B cell (primary cell): ENCODE data around the gene INSR. TPM values are rescaled to one million over a fixed set of nuclear protein-coding genes. Genes with fewer than 3 reads are reported as not detected.

Experiments used
- ATAC-seq: fragments of 200-7000 bp; cut with Tn5 transposase; one replicate; pipeline ENCODE4 v1.10.0; 2021; ENCODE audit warnings: low read depth, mild to moderate bottlenecking, moderate number of reproducible peaks, moderate library complexity
- CTCF ChIA-PET: fragments of 350-600 bp; sonication (Branson Sonifier 250); formaldehyde crosslinking; loops from one replicate; lab custom pipeline; 2021; ENCODE audit warnings: antibody characterized with exemption, inconsistent platforms; lab: Charles Lee
- POLR2A ChIA-PET: fragments of 350-600 bp; sonication (Branson Sonifier 250); formaldehyde crosslinking; loops from one replicate; lab custom pipeline; 2021; ENCODE audit warnings: antibody characterized with exemption; lab: Charles Lee
- DNase-seq: peaks from one replicate; pipeline ENCODE4 v3.0.0; 2013
- H2AFZ ChIP-seq: 2 replicates; pipeline ENCODE4 v1.6.1; 2012; ENCODE audit warnings: mild to moderate bottlenecking, low read depth, low read length; ENCODE audit not compliant: insufficient read depth, poor library complexity, severe bottlenecking
- H3K27ac ChIP-seq, 2 donors: 1 replicate in 1 of 2; 2 replicates in 1 of 2; pipeline ENCODE4 v1.5.1; 2012 to 2013; ENCODE audit warnings: low read length in 2 of 2, mild to moderate bottlenecking in 2 of 2, moderate library complexity in 1 of 2
- H3K27me3 ChIP-seq, 4 experiments: fragments of 200-600 bp in 1 of 4; sonication (generic) in 1 of 4; replicated peaks in 1 of 4; 1 replicate in 2 of 4; 2 replicates in 2 of 4; pipeline versions ENCODE4 v1.6.1 to v1.7.0; 2013 to 2016; ENCODE audit warnings: low read length in 3 of 4, mild to moderate bottlenecking in 2 of 4, mixed read lengths in 1 of 4, moderate library complexity in 1 of 4; ENCODE audit not compliant: insufficient read depth in 4 of 4, control insufficient read depth in 3 of 4; ENCODE audit errors: control extremely low read depth in 1 of 4
- H3K36me3 ChIP-seq, 2 experiments: replicated peaks in 1 of 2; 1 replicate in 1 of 2; 2 replicates in 1 of 2; pipeline versions ENCODE4 v1.6.1 to v1.7.1; 2013; ENCODE audit warnings: low read length in 1 of 2; ENCODE audit not compliant: insufficient read depth in 2 of 2, control insufficient read depth in 1 of 2; ENCODE audit errors: control extremely low read depth in 1 of 2, extremely low read depth in 1 of 2
- H3K4me1 ChIP-seq, 2 donors: fragments of 200-600 bp in 1 of 2; sonication (generic) in 1 of 2; 1 replicate in 1 of 2; 2 replicates in 1 of 2; pipeline versions ENCODE4 v1.5.1 to v1.6.1; 2013 to 2017; ENCODE audit warnings: low read length in 2 of 2; ENCODE audit not compliant: control insufficient read depth in 2 of 2, insufficient read depth in 2 of 2
- H3K4me2 ChIP-seq: replicated peaks from 2 replicates; pipeline ENCODE3; 2012; ENCODE audit warnings: mild to moderate bottlenecking, low read depth, low read length; ENCODE audit not compliant: poor library complexity, severe bottlenecking
- H3K4me3 ChIP-seq, 5 experiments: fragments of 200-600 bp in 1 of 5; sonication (generic) in 1 of 5; 1 replicate in 3 of 5; 2 replicates in 2 of 5; pipeline versions ENCODE4 v1.5.1 to v1.7.0; 2011 to 2016; ENCODE audit warnings: low read length in 4 of 5, mild to moderate bottlenecking in 4 of 5, low read depth in 2 of 5, control low read depth in 1 of 5, moderate library complexity in 1 of 5; ENCODE audit not compliant: insufficient read depth in 1 of 5; ENCODE audit errors: control extremely low read depth in 1 of 5, extremely low read depth in 1 of 5
- H3K79me2 ChIP-seq: fragments of 200-600 bp; sonication (generic); one replicate; pipeline ENCODE4 v1.6.0; 2016; ENCODE audit warnings: low read length; ENCODE audit not compliant: control insufficient read depth, insufficient read depth
- H3K9ac ChIP-seq: fragments of 200-600 bp; sonication (generic); 2 replicates; pipeline ENCODE4 v1.6.1; 2017; ENCODE audit warnings: mild to moderate bottlenecking, low read length, moderate library complexity
- H3K9me3 ChIP-seq, 3 donors: one replicate each; pipeline versions ENCODE4 v1.6.1 to v1.7.1; 2013; ENCODE audit warnings: low read length in 2 of 3; ENCODE audit not compliant: control insufficient read depth in 2 of 3, insufficient read depth in 1 of 3; ENCODE audit errors: control extremely low read depth in 1 of 3
- H4K20me1 ChIP-seq: 2 replicates; pipeline ENCODE4 v1.6.0; 2012; ENCODE audit warnings: mild to moderate bottlenecking, low read length; ENCODE audit not compliant: insufficient read depth, control insufficient read depth, poor library complexity, severe bottlenecking
- H3K27ac Mint-ChIP-seq: one replicate; pipeline ENCODE4 v1.8.0; 2021; ENCODE audit warnings: mixed read lengths
- H3K27me3 Mint-ChIP-seq: one replicate; pipeline ENCODE4 v1.8.0; 2021; ENCODE audit warnings: mixed read lengths
- H3K4me1 Mint-ChIP-seq: one replicate; pipeline ENCODE4 v1.8.0; 2021; ENCODE audit warnings: mixed read lengths
- H3K4me3 Mint-ChIP-seq: one replicate; pipeline ENCODE4 v1.8.0; 2021; ENCODE audit warnings: mixed read lengths
- H3K9me3 Mint-ChIP-seq: one replicate; pipeline ENCODE4 v1.8.0; 2022; ENCODE audit warnings: mixed read lengths; ENCODE audit not compliant: insufficient read depth
- EZH2 ChIP-seq: IDR thresholded peaks from 2 replicates; pipeline ENCODE4 v1.6.1; 2012; ENCODE audit warnings: borderline replicate concordance, low read depth, mild to moderate bottlenecking, moderate library complexity, low read length; ENCODE audit not compliant: insufficient read depth, poor library complexity, severe bottlenecking
- WGBS: methylation state at CpG from one replicate; pipeline ENCODE4 v1.1.5; 2013; ENCODE audit warnings: missing lambda C conversion rate; ENCODE audit not compliant: insufficient coverage; 5-methylcytosine and 5-hydroxymethylcytosine counted together
- intact Hi-C: fragments of 100-400 bp; cut with micrococcal nuclease; formaldehyde crosslinking; loops from one replicate; pipeline ENCODE4 v1.10.0; 2022
- polyA plus RNA-seq: library from polyadenylated mRNA; depleted of rRNA; stranded (reverse); fragments of >200 nt; gene quantifications from 2 replicates; pipeline ENCODE4 v1.2.3, GENCODE V29; 2012
- total RNA-seq, 2 donors: library from RNA; stranded (reverse); fragments of 120-200 nt in 1 of 2; gene quantifications; 1 replicate in 1 of 2; 2 replicates in 1 of 2; pipeline versions ENCODE4 v1.2.3 to v1.2.4, GENCODE V29; 2013 to 2022
- TF ChIP-seq, protein P1 (sequence below): fragments of 200-600 bp; IDR thresholded peaks from one replicate; pipeline ENCODE4 v1.8.0; 2022; ENCODE audit warnings: antibody characterized with exemption, mild to moderate bottlenecking

INSR gene
- total and polyA plus RNA-seq, 2 donors (not counting 1 experiment from before 2014, with no cell fraction given): 1.4 to 6.3 TPM

DNA sequence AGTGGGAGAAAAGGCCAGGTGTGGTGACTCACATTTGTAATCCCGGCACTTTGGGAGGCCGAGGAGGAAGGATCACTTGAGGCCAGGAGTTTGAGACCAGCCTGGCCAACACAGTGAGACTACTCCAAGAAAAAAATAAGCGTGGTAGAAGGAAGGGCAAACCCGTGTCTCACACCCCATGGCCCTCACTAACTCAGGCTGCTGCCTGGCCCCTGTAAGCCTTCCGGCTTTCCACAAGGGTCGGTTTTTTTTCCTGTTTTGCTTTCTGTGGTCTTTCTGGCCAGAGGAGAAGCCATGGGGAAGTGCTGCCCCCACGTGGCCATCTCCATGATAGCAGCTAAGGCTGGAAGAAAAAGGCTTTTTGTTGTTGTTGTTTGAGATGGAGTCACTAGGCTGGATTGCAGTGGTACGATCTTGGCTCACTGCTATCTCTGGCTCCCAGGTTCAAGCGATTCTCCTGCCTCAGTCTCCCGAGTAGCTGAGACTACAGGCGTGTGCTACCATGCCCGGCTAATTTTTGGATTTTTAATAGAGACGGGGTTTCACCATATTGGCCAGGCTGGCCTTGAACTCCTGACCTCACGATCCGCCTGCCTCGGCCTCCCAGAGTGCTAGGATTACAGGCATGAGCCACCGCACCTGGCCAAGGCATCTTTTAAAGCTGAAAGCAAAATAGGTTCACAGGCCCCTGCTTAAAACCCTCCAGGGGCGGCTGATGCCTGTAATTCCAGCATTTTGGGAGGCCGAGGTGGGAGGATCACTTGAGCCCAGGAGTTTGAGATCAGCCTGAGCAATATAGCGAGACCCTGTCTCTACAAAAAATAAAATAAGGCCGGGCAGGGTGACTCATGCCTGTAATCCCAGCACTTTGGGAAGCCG is 47.0 kb upstream of the INSR start:
- Mint-ChIP-seq H3K4me1 (peaks cover 80% of the 10 kb centered on the region), H3K4me3 (peak overlapping the region; percentile 70), H3K9me3 (no peaks in the 10 kb centered on the region), H3K27ac (peak overlapping the region; percentile 95), H3K27me3 (no peaks in the 10 kb centered on the region)
- DNase-seq (peak; percentile 90), ATAC-seq (no peak)
- TF ChIP-seq, protein P1, sequence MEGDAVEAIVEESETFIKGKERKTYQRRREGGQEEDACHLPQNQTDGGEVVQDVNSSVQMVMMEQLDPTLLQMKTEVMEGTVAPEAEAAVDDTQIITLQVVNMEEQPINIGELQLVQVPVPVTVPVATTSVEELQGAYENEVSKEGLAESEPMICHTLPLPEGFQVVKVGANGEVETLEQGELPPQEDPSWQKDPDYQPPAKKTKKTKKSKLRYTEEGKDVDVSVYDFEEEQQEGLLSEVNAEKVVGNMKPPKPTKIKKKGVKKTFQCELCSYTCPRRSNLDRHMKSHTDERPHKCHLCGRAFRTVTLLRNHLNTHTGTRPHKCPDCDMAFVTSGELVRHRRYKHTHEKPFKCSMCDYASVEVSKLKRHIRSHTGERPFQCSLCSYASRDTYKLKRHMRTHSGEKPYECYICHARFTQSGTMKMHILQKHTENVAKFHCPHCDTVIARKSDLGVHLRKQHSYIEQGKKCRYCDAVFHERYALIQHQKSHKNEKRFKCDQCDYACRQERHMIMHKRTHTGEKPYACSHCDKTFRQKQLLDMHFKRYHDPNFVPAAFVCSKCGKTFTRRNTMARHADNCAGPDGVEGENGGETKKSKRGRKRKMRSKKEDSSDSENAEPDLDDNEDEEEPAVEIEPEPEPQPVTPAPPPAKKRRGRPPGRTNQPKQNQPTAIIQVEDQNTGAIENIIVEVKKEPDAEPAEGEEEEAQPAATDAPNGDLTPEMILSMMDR: peak; percentile 90
- TF ChIP-seq EZH2: no peak
- CTCF ChIA-PET: interaction anchor here (0.7 to 10.8 kb wide), 21 partner anchors 8 to 477 kb away, joined by 3 to 179 read pairs (median 6); partner anchors contain the start of genes ARHGEF18 and ZNF557
- H4K20me1 ChIP-seq: no peaks in the 10 kb centered on the region
- peak overlapping the region; percentile 68 to 75 for H3K27ac ChIP-seq
- H3K4me3 ChIP-seq: peak overlapping the region in 1 of 5 experiments; percentile 28
- H3K9me3 ChIP-seq: peaks cover 0 to 23% (median 4%) of the 10 kb centered on the region in 3 donors
- POLR2A ChIA-PET: interaction anchor here (0.5 to 1.5 kb wide), 6 partner anchors 9 to 1322 kb away, joined by 3 to 10 read pairs (median 8); no protein-coding TSS in a partner anchor
- peak overlapping the region; percentile 61 for H2AFZ ChIP-seq
- H3K27me3 ChIP-seq: no peaks in the 10 kb centered on the region
- no peaks in the 10 kb centered on the region for H3K36me3 ChIP-seq
- peaks cover 93 to 99% of the 10 kb centered on the region in 2 donors for H3K4me1 ChIP-seq
- peak overlapping the region; percentile 12 for H3K9ac ChIP-seq
- H3K79me2 ChIP-seq: peaks cover 34% of the 10 kb centered on the region
- intact Hi-C loops: loop anchor here (1.0 to 10.0 kb wide), 6 partner anchors 13 to 566 kb away; partner anchors contain the start of genes FCER2 and VAV1
- 46% methylated on average over 18 of the region's 22 CpGs for WGBS
- peak overlapping the region; percentile 61 for H3K4me2 ChIP-seq
